AG08395 (cell line): ENCODE measurements around the gene AMOTL1.
"Not testable (repeated sequence)": the region's sequence is repeated elsewhere in the genome, so short reads cannot be mapped to it uniquely, and the experiment has no call there.

Source experiments
- DNase-seq: peaks from one replicate; pipeline ENCODE4 v3.0.0; 2012; ENCODE audit warnings: mixed read lengths, low spot score

Gene AMOTL1

DNA sequence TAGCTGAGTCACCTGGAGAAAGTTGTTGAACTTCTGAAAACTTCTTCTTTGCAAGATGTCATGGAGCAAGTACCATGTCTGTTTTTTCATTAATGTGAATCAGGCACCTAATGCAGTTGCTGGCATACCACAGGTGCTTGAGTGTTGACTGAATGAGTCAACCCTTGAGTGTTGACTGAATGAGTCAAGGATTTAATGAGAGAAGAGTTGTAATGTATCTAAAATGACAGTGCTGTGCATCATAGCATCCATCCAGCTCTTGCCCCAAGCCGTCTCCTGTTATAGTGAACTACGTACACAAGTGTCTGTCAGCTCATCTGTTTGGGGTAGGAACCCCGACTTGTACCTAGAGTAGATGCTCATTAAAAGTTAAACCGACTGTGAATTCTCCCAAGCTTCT, 112.1 kb downstream of the AMOTL1 start:
- no peak for DNase-seq

- DNase-seq = no peak
Observed at GRCh38 chr11:94882931-94883330, 114.8 kb downstream of the AMOTL1 start.

DNA sequence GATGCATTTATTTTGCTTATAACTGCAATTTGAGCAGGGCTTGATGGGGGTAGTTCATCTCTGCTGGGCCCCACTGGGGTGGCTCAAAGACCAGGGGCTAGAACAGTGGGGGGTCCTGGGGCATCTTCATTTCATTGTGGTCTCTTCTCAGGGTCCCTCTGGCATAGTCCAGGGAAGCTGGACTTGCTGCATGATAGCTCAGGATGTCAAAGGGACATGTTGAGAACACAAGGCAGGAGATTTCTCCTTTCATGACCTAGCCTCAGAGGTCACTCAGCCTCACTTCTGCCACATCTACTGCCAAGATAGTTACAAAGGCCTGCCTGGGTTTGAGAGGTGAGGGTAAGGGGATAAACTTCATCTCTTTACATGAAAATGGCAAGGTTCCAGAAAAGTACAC, 115.7 kb downstream of the AMOTL1 start:
- no peak for DNase-seq

DNA sequence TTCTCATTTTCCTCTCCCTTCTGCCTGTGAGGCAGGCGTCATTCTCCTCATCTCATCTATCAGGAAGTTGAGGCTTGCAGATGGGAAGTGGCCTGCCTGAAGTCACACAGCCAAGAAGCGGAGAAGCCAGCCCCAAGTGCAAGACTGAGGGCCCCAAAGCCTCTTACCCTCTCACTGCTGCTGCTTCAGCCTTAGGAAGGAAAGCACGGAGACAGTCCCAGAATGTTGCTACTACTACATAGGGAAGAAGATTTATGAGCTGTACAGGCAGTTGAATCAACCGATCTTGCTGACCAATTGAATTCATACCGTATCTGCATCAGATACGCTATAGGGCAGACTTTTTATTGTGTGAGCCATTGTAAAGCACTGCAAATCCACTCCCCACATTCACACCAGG, 116.2 kb downstream of the AMOTL1 start:
- DNase-seq = no peak

DNA sequence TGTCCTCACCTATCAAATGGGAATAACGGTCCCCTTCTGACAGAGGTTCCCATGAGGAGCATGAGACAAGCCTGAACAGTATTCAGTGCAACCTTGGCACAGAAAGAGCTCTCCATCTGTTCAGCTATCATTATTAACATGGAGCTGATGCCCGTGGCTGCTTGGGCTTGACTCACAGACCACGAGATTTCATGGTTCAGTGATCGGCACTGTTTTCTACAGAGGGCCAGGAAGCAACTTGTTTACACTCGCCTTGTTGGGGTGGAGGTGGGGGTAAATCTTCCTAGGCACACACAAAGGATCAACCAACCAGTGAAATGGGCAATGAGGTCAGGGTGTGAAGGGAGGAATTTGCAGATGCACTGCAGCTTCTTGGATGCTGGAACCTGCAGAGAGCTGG, 117.0 kb downstream of the AMOTL1 start:
- peak; percentile 40 for DNase-seq

GRCh38 chr11:94885581-94885980, 117.4 kb downstream of the AMOTL1 start:
- DNase-seq = no peak

GRCh38 chr11:94888204-94888603, 120.0 kb downstream of the AMOTL1 start:
- no peak for DNase-seq

- peak; percentile 47 for DNase-seq
Observed at GRCh38 chr11:94895451-94895850, 127.3 kb downstream of the AMOTL1 start.

DNA sequence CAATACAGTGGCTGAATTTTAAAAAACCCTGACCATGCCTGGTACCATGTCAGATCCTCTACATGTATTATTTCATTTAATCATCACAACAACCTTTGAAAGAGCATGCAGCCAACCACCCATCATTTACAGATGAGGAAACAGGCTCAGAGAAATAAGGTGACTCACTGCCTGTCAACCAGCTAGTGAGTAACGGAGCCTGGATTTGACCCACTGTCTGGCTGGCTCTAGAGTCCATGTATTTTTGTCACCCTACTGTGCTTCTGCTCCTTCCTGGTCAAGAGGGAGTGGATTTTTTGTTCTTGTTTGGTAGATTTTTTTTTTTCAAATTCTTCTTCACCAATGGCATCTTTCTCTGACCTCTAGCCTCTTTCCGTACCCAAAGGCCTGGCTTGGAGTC, 127.8 kb downstream of the AMOTL1 start:
- DNase-seq = peak; percentile 50

DNA sequence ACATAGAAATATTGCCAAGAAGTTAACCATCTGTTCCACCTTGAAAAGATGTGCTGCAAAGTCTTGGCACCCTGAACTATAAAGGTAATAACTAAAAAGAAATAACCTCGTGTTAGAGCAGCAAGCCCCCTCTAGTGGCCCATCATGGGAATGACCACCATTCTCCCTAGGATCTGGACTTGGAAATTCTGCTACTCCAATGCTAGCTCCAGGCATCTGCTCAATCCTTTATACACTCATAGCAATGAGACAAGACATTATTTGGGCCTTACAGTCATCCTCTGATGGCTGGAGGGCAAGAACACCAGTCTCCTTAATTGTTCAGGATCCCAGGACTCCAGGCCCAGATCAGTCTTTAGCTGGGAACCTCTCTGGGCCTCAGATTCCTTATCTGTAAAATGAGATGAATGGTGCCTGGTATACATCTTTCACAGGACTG, 129.2 kb downstream of the AMOTL1 start:
- DNase-seq = peak; percentile 54

DNA sequence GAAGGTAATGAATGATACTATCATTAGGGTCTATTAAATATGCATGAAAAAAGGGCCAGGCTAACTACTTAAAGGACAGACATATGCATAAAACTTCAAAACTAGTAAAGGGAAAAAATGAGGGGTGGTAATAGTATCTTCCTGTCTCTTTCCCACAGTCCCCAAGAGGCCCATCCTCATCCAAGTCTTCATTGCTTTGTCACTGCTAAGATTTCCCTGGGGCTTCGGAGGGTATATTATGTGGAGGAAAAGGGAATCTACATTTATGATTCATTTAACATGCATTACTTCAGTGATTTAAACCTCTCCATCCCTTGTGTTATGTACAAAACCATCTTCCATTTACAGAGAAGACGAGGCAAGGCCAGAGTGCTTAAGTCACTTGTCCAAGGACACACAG, 139.1 kb downstream of the AMOTL1 start:
- no peak for DNase-seq

DNA sequence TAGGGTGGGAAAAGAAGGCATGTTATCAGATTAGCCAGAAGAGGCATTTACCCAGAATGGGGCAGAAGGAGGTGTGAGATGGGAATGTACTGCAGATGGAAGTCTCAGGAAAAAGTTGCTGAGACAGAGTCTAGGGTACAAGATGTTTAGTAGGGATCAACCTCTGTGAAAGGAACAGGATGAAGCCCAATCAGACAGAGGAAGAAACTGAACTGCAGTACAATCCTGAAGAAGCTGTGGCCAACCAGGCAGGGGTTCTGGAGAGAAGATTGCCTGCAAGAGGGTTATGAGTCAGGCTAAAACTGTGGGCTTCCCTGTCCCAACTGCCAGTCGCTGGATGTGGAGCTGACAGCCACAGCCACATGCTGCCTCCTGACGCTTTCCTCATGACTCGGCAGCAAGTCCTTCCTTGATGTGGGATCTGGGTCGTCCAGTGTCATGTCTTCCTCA, 141.2 kb downstream of the AMOTL1 start:
- DNase-seq = peak; percentile 88

DNA sequence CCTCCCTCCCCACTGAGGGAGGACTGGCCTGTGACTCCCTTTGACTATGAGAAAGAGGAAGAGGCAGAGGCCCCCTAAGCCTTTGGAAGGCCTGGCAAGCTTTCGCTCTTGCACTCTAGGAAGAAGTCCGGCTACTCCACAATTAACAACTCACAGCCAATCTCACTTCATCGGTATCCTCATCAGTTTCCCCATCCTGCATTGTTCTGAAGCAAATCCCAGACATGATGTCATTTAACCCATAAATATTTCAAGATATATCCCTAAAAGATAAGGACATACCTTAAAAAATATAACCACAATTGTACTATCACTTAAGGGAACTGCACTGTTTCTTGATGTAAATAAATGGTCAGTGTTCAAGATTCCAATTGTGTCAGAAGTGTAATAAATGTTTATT, 142.1 kb downstream of the AMOTL1 start:
- DNase-seq = no peak

DNA sequence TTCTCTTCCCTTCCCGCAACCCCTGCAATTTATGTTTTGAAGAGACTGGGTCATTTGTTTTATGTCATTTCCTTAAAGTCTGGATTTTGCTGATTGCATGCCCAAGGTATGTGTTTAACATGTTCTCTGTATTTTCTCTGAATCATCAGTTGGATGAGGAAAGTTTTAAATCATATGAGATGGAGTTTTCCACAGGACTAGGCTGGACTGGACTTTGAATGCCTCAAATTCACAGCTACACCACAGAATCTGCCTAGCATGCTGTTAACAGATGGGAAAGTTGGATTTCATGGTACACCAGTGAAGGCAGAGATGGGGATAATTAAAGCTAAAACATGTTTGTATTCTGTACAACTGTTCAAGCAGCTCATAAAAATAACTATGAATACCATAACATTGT, 142.6 kb downstream of the AMOTL1 start:
- peak; percentile 80 for DNase-seq

DNA sequence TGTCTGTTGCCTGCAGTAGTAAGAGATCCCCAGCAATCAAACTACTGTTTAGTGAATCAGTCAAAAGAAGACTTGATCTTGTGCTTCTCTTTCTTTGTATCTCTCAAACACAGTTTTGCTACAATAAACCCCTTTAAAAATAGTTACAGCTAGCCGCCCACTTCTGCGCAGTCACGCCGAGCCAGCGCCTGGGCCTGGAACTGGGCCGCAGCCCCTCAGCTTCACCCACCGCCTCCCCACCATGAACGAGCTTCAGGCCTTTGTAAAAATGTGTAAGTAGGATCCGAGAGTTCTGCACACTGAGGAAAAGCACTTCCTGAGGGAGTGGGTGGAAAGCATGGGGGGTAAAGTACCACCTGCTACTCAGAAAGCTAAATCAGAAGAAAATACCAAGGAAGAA, 144.7 kb downstream of the AMOTL1 start:
- DNase-seq = no peak

DNA sequence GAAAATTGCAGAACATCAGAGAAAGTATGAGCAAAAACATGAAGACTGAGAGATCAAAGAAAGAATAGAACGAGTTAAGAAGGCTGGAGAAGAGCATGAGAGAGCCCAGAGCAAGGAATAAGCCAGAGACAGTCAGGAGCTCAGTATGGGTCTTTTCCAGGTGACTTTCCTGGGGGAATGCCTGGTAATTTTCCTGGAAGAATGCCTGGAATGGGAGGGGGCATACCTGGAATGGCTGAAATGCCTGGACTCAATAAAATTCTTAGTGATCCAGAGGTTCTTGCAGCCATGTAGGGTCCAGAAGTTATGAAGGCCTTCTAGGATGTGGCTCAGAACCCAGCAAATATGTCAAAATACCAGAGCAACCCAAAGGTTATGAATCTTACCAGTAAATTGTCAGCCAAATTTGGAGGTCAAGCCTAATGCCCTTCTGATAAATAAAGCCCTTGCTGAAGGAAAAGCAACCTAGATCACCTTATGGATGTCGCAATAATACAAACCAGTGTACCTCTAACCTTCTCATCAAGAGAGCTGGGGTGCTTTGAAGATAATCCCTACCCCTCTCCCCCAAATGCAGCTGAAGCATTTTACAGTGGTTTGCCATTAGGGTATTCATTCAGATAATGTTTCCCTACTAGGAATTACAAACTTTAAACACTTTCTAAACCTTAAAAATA, 145.7 kb downstream of the AMOTL1 start:
- not testable (repeated sequence) for DNase-seq

GRCh38 chr11:94920311-94920710, 152.2 kb downstream of the AMOTL1 start:
- DNase-seq = no peak

DNA sequence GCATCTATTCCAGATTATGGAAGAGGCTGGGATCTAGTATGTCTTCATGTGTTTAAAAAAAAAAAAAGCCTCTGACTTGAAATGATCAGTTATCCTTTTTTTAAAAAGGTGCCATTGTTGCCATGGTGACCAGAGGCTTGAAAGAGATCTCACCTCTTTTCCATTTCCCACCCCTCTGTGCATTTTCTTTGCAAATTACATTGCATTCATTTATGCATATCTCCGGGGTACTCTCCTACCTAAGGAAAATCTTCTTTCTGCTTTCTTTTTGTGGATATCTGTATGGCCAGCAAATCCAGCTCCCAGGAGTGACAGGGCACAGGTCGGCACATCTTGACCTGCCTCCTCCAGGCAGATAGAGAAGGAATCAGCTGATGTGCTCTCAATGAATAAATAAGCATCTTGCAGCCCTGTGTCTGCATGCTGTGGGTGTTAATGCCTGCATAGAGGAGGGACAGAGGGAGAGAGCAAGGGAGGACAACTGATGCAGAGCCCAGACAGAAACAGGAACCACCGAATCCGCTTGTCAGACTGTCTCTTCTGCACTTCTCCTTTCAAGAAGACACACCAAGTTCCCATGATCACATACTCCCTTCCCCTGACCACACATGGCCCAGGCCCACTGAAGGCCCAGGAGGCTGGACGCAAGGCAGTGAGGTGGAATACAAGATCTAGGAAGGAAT, 154.3 kb downstream of the AMOTL1 start:
- DNase-seq = no peak

DNA sequence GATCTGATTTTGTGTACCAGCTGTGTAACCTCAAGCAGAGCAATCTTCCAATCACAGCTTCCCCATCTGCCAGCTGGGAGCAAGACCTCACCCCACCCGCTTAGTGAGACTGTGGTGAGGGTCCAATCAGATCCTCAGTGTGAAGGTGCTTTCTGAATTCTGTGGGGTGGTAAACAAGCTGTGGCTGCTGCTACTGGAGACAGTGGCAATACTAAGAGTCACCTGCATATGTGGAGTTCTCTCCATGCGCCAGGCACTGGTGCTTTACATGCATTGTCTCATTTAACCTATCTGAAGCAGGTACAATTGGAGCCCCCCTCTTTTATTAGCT, 154.8 kb downstream of the AMOTL1 start:
- DNase-seq = no peak

GRCh38 chr11:94924171-94924572, 156.0 kb downstream of the AMOTL1 start:
- no peak for DNase-seq

DNA sequence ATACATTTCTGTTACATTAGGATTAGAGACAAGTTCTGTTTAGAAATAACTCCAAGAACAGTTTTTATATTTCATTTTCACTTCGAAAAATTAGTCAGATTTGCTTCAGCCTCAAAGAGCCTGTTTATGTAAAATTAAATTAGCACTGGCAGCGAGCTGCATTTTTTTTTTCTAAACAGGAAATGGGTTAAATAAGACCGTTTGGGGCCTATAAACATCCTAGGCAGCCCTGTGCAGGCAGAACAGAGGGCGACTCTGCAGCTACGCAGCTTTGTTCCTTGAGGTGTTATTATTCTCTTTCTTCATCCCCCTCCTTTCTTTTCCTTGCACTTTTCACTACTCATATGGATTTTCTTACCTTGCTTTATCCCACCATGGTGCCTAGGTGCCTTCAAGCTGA, 156.5 kb downstream of the AMOTL1 start:
- no peak for DNase-seq

GRCh38 chr11:94925422-94926270, 157.5 kb downstream of the AMOTL1 start:
- no peak for DNase-seq

DNA sequence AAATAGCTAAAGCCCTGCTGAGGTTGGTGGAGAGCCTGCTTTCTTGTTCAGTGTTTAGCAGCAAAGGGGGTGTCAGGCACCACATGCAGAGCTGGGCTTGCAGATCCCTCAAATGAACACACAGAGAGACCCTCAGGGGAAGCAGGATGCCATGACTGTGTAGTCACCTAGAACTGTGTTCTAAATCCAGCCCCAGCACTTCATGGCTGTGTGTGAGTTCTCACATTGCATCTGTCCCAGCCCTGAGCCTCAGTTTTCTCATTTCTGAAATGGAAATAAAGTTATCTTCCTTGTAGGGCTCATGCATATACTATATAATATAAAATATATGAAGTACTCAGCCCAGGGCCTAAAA, 158.1 kb downstream of the AMOTL1 start:
- DNase-seq = no peak
